ENCODE measurements around the gene FAM89A. TPM values are rescaled to one million over a fixed set of nuclear protein-coding genes. Genes with fewer than 3 reads are reported as not detected.

Gene FAM89A
- total and polyA plus RNA-seq, 9 of the 15 experiments (the other 6 are each of a cell fraction or from before 2014, with no cell fraction given), result 8.7 to 66.2 (median 43.3) TPM

DNA sequence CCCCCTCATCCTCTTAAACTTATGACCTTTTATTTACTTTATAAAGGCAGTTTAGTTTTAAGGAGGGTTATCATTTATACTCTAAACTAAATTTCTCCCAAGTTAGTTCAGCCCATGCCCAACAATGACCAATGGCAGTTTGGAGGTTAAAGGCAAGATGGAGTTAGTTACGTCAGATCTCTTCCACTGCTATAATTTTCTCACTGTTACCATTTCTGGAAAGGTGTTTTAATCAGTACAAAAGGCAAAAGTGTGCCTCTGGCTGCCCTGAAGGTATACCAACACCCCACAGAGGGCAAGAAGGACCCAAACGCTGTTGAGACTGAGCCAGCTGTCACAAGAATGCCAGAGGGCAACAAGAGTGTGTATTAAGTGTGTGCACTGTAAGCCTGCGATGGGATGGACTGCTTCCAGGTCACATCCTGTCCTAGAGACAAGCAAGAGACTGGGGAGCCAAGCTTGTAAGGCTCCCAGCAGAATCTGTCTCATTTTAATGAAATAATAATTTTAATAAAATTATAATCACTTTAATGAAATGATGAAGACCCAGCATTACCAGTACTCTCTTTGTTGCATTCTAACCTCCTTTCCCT lies 32.5 kb upstream of the FAM89A start (continued):
- TF ChIP-seq ZNF232 (CRISPR knock-in tag; IDR thresholded peaks at IDR 0.05) (no peak), GABPB2 (CRISPR knock-in tag; conservative IDR thresholded peaks at IDR 0.05) (no peak), PTTG1 (tag; IDR thresholded peaks at IDR 0.05; ENCODE audit: low read depth) (peak; percentile 94), SMAD2 (IDR thresholded peaks at IDR 0.05; ENCODE audit: low read depth, low read length) (no peak), MITF (IDR thresholded peaks at IDR 0.05) (no peak), ELF2 (CRISPR knock-in tag; IDR thresholded peaks at IDR 0.05) (peak; percentile 43; the same call in 1 of the 2 replicates), ARID3B (CRISPR knock-in tag; IDR thresholded peaks at IDR 0.05; ENCODE audit: borderline replicate concordance) (peak; percentile 92; the same call in 1 of the 2 replicates), ZFPM2 (CRISPR knock-in tag; IDR thresholded peaks at IDR 0.05) (no peak; the same call in 1 of the 2 replicates), TFAP4 (CRISPR knock-in tag; IDR thresholded peaks at IDR 0.05; ENCODE audit: borderline replicate concordance) (no peak), SAFB2 (IDR thresholded peaks at IDR 0.05; ENCODE audit: borderline replicate concordance, low read depth, low read length, severe bottlenecking) (no peak), NFXL1 (CRISPR knock-in tag; IDR thresholded peaks at IDR 0.05) (peak; percentile 90), TGIF2 (CRISPR knock-in tag; IDR thresholded peaks at IDR 0.05) (no peak), NR1H2 (CRISPR knock-in tag; IDR thresholded peaks at IDR 0.05) (no peak), U2AF2 (optimal IDR thresholded peaks at IDR 0.05; ENCODE audit: low read depth, low read length) (no peak), XRCC4 (IDR thresholded peaks at IDR 0.05; ENCODE audit: extremely low read depth, insufficient read depth, insufficient read length) (no peak), SIN3A (IDR thresholded peaks at IDR 0.05; ENCODE audit: borderline replicate concordance in 2 of 2, control insufficient read depth in 1 of 2, low read depth in 2 of 2, low read length in 2 of 2) (no peak)
- TF ChIP-seq, protein P1, sequence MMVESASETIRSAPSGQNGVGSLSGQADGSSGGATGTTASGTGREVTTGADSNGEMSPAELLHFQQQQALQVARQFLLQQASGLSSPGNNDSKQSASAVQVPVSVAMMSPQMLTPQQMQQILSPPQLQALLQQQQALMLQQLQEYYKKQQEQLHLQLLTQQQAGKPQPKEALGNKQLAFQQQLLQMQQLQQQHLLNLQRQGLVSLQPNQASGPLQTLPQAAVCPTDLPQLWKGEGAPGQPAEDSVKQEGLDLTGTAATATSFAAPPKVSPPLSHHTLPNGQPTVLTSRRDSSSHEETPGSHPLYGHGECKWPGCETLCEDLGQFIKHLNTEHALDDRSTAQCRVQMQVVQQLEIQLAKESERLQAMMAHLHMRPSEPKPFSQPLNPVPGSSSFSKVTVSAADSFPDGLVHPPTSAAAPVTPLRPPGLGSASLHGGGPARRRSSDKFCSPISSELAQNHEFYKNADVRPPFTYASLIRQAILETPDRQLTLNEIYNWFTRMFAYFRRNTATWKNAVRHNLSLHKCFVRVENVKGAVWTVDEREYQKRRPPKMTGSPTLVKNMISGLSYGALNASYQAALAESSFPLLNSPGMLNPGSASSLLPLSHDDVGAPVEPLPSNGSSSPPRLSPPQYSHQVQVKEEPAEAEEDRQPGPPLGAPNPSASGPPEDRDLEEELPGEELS (CRISPR knock-in tag; IDR thresholded peaks at IDR 0.05; ENCODE audit: borderline replicate concordance), result no peak
- TF ChIP-seq, protein P2, sequence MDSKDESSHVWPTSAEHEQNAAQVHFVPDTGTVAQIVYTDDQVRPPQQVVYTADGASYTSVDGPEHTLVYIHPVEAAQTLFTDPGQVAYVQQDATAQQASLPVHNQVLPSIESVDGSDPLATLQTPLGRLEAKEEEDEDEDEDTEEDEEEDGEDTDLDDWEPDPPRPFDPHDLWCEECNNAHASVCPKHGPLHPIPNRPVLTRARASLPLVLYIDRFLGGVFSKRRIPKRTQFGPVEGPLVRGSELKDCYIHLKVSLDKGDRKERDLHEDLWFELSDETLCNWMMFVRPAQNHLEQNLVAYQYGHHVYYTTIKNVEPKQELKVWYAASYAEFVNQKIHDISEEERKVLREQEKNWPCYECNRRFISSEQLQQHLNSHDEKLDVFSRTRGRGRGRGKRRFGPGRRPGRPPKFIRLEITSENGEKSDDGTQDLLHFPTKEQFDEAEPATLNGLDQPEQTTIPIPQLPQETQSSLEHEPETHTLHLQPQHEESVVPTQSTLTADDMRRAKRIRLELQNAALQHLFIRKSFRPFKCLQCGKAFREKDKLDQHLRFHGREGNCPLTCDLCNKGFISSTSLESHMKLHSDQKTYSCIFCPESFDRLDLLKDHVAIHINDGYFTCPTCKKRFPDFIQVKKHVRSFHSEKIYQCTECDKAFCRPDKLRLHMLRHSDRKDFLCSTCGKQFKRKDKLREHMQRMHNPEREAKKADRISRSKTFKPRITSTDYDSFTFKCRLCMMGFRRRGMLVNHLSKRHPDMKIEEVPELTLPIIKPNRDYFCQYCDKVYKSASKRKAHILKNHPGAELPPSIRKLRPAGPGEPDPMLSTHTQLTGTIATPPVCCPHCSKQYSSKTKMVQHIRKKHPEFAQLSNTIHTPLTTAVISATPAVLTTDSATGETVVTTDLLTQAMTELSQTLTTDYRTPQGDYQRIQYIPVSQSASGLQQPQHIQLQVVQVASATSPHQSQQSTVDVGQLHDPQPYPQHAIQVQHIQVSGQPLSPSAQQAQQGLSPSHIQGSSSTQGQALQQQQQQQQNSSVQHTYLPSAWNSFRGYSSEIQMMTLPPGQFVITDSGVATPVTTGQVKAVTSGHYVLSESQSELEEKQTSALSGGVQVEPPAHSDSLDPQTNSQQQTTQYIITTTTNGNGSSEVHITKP (IDR thresholded peaks at IDR 0.05; ENCODE audit: partially characterized antibody), result no peak

All from K562 (cell line).